ENCODE measurements around the gene ANP32E.
A peak's percentile ranks its signal among the peaks of the same experiment; 100 is the strongest.

GRCh38 chr1:150259758-150260669, 24.1 kb upstream of the ANP32E start:
- TF ChIP-seq CTCF (IDR thresholded peaks at IDR 0.05) (no peak), POLR2A (IDR thresholded peaks at IDR 0.05) (no peak), POLR2AphosphoS5 (IDR thresholded peaks at IDR 0.05) (peak in 1 of 3 donors; percentile 19)
